ENCODE results near the gene CKAP2L. TPM values are rescaled to one million over a fixed set of nuclear protein-coding genes. Genes with fewer than 3 reads are reported as not detected.

CKAP2L gene
- total RNA-seq (2014; rRNA removed; shearing (Covaris generic)) (5.2 and 6.6 TPM in 2 replicates), polyA plus RNA-seq (2016; fragmentation: Nextera tagmentation; extraction: Ambion mirVana) (9.0 and 10.9 TPM in 2 replicates)

GRCh38 chr2:112764071-112765044 is at the start of gene CKAP2L:
TSS of gene CKAP2L (minus strand) at chr2:112764609. CDS start at chr2:112764598, 11 bp downstream.
- peak within 1 kb of the TSS; percentile 95 for H2AFZ ChIP-seq
- H3F3A ChIP-seq (ENCODE audit: insufficient read depth) = peaks cover 5% of the 10 kb centered on the region; the same call in 1 of the 2 replicates
- H3K4me3 ChIP-seq = peak within 1 kb of the TSS; percentile 85
- H3K9me3 ChIP-seq (ENCODE audit: low read depth) = no peaks in the 10 kb centered on the region
- no peaks in the 10 kb centered on the region; the same call in 1 of the 2 replicates for H3K4me1 ChIP-seq (ENCODE audit: insufficient read depth)
- peak within 1 kb of the TSS; percentile 34 for H3K27ac ChIP-seq
- H3K4me2 ChIP-seq (ENCODE audit: unreplicated experiment) = peak within 1 kb of the TSS; percentile 84
- H3K27me3 ChIP-seq (replicated peaks; ENCODE audit: insufficient read depth) = no peaks in the 10 kb centered on the region
- H3K79me2 ChIP-seq (ENCODE audit: insufficient read depth) = peaks cover 47% of the 10 kb centered on the region
- 2% methylated on average over 69 to 78 of the region's 79 CpGs for WGBS, 2 experiments (ENCODE audit: low coverage in 1 of 2, low lambda C conversion rate in 2 of 2, missing lambda C conversion rate in 2 of 2)
- no peaks in the 10 kb centered on the region for H3K36me3 ChIP-seq (ENCODE audit: low read depth)
- no peaks in the 10 kb centered on the region for H4K20me1 ChIP-seq (ENCODE audit: insufficient read depth)
- peak; percentile 100 for DNase-seq
- TF ChIP-seq EZH2 (IDR thresholded peaks at IDR 0.05; ENCODE audit: insufficient read depth, poor library complexity, severe bottlenecking) (no peak), EZH2phosphoT487 (IDR thresholded peaks at IDR 0.05; ENCODE audit: insufficient read depth, low read depth) (no peak)
- no peaks in the 10 kb centered on the region for H3K9me2 ChIP-seq (ENCODE audit: insufficient read depth)
- H3K9ac ChIP-seq = peak within 1 kb of the TSS; percentile 84
- in situ Hi-C loops (cut with MboI) = no loop called here

- no peak overlapping the region for H3K27ac ChIP-seq
- H3K9ac ChIP-seq = no peak overlapping the region
These were observed 49.0 kb upstream of the CKAP2L start for GRCh38 chr2:112813280-112813966.

GRCh38 chr2:112812318-112813267 is 48.2 kb upstream of the CKAP2L start:
- H2AFZ ChIP-seq = peak overlapping the region; percentile 83
- H3K4me2 ChIP-seq (ENCODE audit: unreplicated experiment) = no peak overlapping the region

More at GRCh38 chr2:112813280-112813966, 49.0 kb upstream of the CKAP2L start:
- no peak for TF ChIP-seq EZH2 (IDR thresholded peaks at IDR 0.05; ENCODE audit: insufficient read depth, poor library complexity, severe bottlenecking)
- TF ChIP-seq EZH2phosphoT487 (IDR thresholded peaks at IDR 0.05; ENCODE audit: insufficient read depth, low read depth) = no peak
- WGBS, 2 experiments (ENCODE audit: low coverage in 1 of 2, low lambda C conversion rate in 2 of 2, missing lambda C conversion rate in 2 of 2) = 80 to 81% methylated on average over 10 of the region's 10 CpGs
- Histone ChIP-seq H3K9me2 (ENCODE audit: insufficient read depth) (no peaks in the 10 kb centered on the region), H3K4me2 (ENCODE audit: unreplicated experiment) (no peak overlapping the region), H3K79me2 (ENCODE audit: insufficient read depth) (no peaks in the 10 kb centered on the region), H3K27me3 (replicated peaks; ENCODE audit: insufficient read depth) (no peaks in the 10 kb centered on the region), H4K20me1 (ENCODE audit: insufficient read depth) (no peaks in the 10 kb centered on the region), H3K4me3 (no peak overlapping the region), H3K4me1 (ENCODE audit: insufficient read depth) (peaks cover 19% of the 10 kb centered on the region), H3F3A (ENCODE audit: insufficient read depth) (peaks cover 11% of the 10 kb centered on the region), H3K9me3 (ENCODE audit: low read depth) (no peaks in the 10 kb centered on the region), H3K36me3 (ENCODE audit: low read depth) (no peaks in the 10 kb centered on the region), H2AFZ (no peak overlapping the region)
- no peak for DNase-seq
- in situ Hi-C loops (cut with MboI) = no loop called here

More at GRCh38 chr2:112812318-112813267, 48.2 kb upstream of the CKAP2L start:
- H3K27ac ChIP-seq = peak overlapping the region; percentile 44
- H3K27me3 ChIP-seq (replicated peaks; ENCODE audit: insufficient read depth) = no peaks in the 10 kb centered on the region
- H3K9me2 ChIP-seq (ENCODE audit: insufficient read depth) = no peaks in the 10 kb centered on the region
- TF ChIP-seq EZH2phosphoT487 (IDR thresholded peaks at IDR 0.05; ENCODE audit: insufficient read depth, low read depth) = no peak; the same call in 1 of the 2 replicates
- TF ChIP-seq EZH2 (IDR thresholded peaks at IDR 0.05; ENCODE audit: insufficient read depth, poor library complexity, severe bottlenecking) = no peak
- in situ Hi-C loops (cut with MboI) = no loop called here
- no peak overlapping the region for H3K4me3 ChIP-seq
- H3K9ac ChIP-seq = no peak overlapping the region
- H3F3A ChIP-seq (ENCODE audit: insufficient read depth) = peaks cover 11% of the 10 kb centered on the region
- H3K9me3 ChIP-seq (ENCODE audit: low read depth) = no peaks in the 10 kb centered on the region
- whole genome bisulfite sequencing, 2 experiments (ENCODE audit: low coverage in 1 of 2, low lambda C conversion rate in 2 of 2, missing lambda C conversion rate in 2 of 2) = 53 to 55% methylated on average over 14 of the region's 14 CpGs
- no peaks in the 10 kb centered on the region for H4K20me1 ChIP-seq (ENCODE audit: insufficient read depth)
- H3K36me3 ChIP-seq (ENCODE audit: low read depth) = no peaks in the 10 kb centered on the region
- peak; percentile 39 for DNase-seq
- peaks cover 19% of the 10 kb centered on the region for H3K4me1 ChIP-seq (ENCODE audit: insufficient read depth)
- no peaks in the 10 kb centered on the region for H3K79me2 ChIP-seq (ENCODE audit: insufficient read depth)

All from GM23248 (cell line).